HepG2 (cell line): ENCODE results near the gene PLXND1. TPM values are rescaled to one million over a fixed set of nuclear protein-coding genes. Genes with fewer than 3 reads are reported as not detected.

Source experiments
- AGO1 ChIP-seq: fragments of 200-400 bp; formaldehyde crosslinking; IDR thresholded peaks from 2 replicates; pipeline ENCODE4 v1.6.1; 2017; ENCODE audit warnings: mild to moderate bottlenecking, low read depth, low read length, moderate library complexity; ENCODE audit not compliant: poor library complexity, severe bottlenecking
- HBP1 ChIP-seq: IDR thresholded peaks from 2 replicates; pipeline ENCODE4 v1.6.1; 2016; ENCODE audit warnings: low read depth, control low read depth
- HOMEZ ChIP-seq: IDR thresholded peaks from 2 replicates; pipeline ENCODE4 v1.6.1; 2016; ENCODE audit warnings: low read depth
- JUND ChIP-seq: sonication (generic); formaldehyde crosslinking; IDR thresholded peaks from 2 replicates; pipeline ENCODE4 v1.8.0; 2022; ENCODE audit warnings: mild to moderate bottlenecking, missing genetic modification reagents
- KMT2B ChIP-seq: IDR thresholded peaks from 2 replicates; pipeline ENCODE4 v1.6.1; 2016; ENCODE audit warnings: missing genetic modification reagents, missing compliant biosample characterization
- NCOA5 ChIP-seq: sonication (generic); formaldehyde crosslinking; IDR thresholded peaks from 2 replicates; pipeline ENCODE4 v1.4.0; 2020; ENCODE audit warnings: missing genetic modification reagents
- NFIC ChIP-seq: IDR thresholded peaks from 2 replicates; pipeline ENCODE4 v1.6.1; 2012; ENCODE audit warnings: mild to moderate bottlenecking, low read length, inconsistent platforms
- SALL2 ChIP-seq: sonication (generic); formaldehyde crosslinking; IDR thresholded peaks from 2 replicates; pipeline ENCODE4 v1.8.1; 2023; ENCODE audit warnings: mild to moderate bottlenecking, missing genetic modification reagents, inconsistent platforms
- SETDB1 ChIP-seq: sonication (generic); formaldehyde crosslinking; IDR thresholded peaks from 2 replicates; pipeline ENCODE4 v1.5.1; 2020; ENCODE audit warnings: missing genetic modification reagents, mild to moderate bottlenecking, borderline replicate concordance
- SIN3A ChIP-seq: IDR thresholded peaks from 2 replicates; pipeline ENCODE4 v1.6.1; 2011; ENCODE audit warnings: low read depth, mild to moderate bottlenecking, control low read depth, low read length, borderline replicate concordance
- SOX6 ChIP-seq, 2 experiments: fragments of 450-650 bp in 1 of 2; sonication (generic) in 1 of 2; formaldehyde crosslinking in 1 of 2; IDR thresholded peaks; 2 replicates each; pipeline versions ENCODE4 v1.4.0 to v1.6.1; 2017 to 2020; ENCODE audit warnings: antibody characterized with exemption in 1 of 2, mild to moderate bottlenecking in 1 of 2, missing genetic modification reagents in 1 of 2
- SRSF1 ChIP-seq: fragments of 200-400 bp; formaldehyde crosslinking; optimal IDR thresholded peaks from 2 replicates; pipeline ENCODE3; 2017; ENCODE audit warnings: mild to moderate bottlenecking, low read depth, low read length, moderate library complexity
- ZNF251 ChIP-seq: sonication (generic); formaldehyde crosslinking; IDR thresholded peaks from 2 replicates; pipeline ENCODE4 v1.9.0; 2021; ENCODE audit warnings: mild to moderate bottlenecking, missing genetic modification reagents
- ZNF501 ChIP-seq: sonication (generic); formaldehyde crosslinking; IDR thresholded peaks from 2 replicates; pipeline ENCODE4 v1.5.1; 2020; ENCODE audit warnings: mild to moderate bottlenecking, moderate library complexity, missing genetic modification reagents
- ZNF569 ChIP-seq: sonication (generic); formaldehyde crosslinking; IDR thresholded peaks from 2 replicates; pipeline ENCODE4 v1.5.0; 2020; ENCODE audit warnings: mild to moderate bottlenecking, missing genetic modification reagents, moderate library complexity, borderline replicate concordance
- polyA plus RNA-seq, 8 experiments: library from polyadenylated mRNA; depleted of rRNA in 3 of 8; stranded (reverse) in 7 of 8; unstranded in 1 of 8; fragments of >200 nt; fragmentation: Illumina TruSeq in 4 of 8; extraction: Trizol in 4 of 8; gene quantifications; 2 replicates each; pipeline versions ENCODE4 v1.2.1 to v1.2.3, GENCODE V29; 2011 to 2016; ENCODE audit warnings: low read depth in 4 of 8, missing spikeins in 1 of 8, mixed read lengths in 1 of 8; ENCODE audit not compliant: insufficient read depth in 1 of 8
- total RNA-seq, 5 experiments: library from RNA; depleted of rRNA; stranded (reverse); fragments of >200 nt; fragmentation: Illumina TruSeq; extraction: Trizol; gene quantifications; 2 replicates each; pipeline ENCODE4 v1.2.3, GENCODE V29; 2016; ENCODE audit warnings: low read depth in 1 of 5
- TF ChIP-seq, protein P1 (sequence below): sonication (generic); formaldehyde crosslinking; IDR thresholded peaks from 2 replicates; pipeline ENCODE4 v1.5.0; 2020; ENCODE audit warnings: mild to moderate bottlenecking, missing genetic modification reagents
- TF ChIP-seq, protein P2 (sequence below): sonication (generic); formaldehyde crosslinking; IDR thresholded peaks from 2 replicates; pipeline ENCODE4 v1.4.0; 2020; ENCODE audit warnings: missing genetic modification reagents
- TF ChIP-seq, protein P3 (sequence below): sonication (generic); formaldehyde crosslinking; IDR thresholded peaks from 2 replicates; pipeline ENCODE4 v1.4.0; 2020; ENCODE audit warnings: mild to moderate bottlenecking, missing genetic modification reagents, borderline replicate concordance

PLXND1 gene
- total and polyA plus RNA-seq, 2 of the 13 experiments (the other 11 are each of a cell fraction or from before 2014, with no cell fraction given), result 15.9 to 42.0 TPM

DNA sequence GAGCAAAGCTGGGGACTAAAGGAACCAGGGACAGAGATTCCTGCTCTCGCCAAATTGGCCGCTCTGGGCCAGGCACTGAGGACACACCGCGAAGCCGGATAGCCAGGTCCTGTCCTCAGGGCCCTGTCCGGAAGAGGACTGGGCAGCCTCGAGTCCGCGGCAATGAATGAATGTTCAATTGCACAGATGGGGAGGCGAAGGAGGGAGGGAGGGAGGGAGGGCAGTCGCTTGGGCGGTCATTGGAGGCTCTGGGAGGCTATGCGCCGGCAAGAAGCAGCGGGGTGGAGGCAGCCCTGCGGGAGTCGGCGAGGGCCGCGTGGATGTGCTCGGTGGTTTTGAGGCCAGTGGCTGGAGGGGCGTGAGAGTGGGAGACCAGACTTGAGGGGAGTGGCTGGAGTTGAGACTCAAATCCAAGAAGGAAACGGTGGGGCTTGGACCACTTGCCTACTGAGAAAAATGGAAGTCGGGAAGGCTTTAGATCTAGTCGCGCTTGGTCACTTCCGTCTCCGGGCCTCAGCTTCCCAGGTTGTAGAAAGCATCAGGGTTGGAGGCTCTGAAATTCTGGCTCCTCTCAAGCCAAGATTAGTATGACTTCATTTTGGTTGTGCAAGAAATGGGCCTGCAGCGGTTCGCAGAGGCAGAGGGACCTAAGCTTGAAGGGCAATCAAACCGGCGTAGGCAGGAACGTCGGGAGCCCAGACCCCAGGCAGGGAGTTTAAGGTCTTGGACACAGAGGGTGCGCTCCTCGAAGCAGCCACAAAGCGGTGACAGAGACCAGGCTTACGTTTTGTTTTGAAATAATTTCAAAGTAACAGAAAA lies 21.1 kb upstream of the PLXND1 start (continued):
- TF ChIP-seq, protein P1, sequence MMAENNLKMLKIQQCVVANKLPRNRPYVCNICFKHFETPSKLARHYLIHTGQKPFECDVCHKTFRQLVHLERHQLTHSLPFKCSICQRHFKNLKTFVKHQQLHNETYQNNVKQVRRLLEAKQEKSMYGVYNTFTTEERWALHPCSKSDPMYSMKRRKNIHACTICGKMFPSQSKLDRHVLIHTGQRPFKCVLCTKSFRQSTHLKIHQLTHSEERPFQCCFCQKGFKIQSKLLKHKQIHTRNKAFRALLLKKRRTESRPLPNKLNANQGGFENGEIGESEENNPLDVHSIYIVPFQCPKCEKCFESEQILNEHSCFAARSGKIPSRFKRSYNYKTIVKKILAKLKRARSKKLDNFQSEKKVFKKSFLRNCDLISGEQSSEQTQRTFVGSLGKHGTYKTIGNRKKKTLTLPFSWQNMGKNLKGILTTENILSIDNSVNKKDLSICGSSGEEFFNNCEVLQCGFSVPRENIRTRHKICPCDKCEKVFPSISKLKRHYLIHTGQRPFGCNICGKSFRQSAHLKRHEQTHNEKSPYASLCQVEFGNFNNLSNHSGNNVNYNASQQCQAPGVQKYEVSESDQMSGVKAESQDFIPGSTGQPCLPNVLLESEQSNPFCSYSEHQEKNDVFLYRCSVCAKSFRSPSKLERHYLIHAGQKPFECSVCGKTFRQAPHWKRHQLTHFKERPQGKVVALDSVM (CRISPR knock-in tag), result peak; percentile 60
- TF ChIP-seq, protein P2, sequence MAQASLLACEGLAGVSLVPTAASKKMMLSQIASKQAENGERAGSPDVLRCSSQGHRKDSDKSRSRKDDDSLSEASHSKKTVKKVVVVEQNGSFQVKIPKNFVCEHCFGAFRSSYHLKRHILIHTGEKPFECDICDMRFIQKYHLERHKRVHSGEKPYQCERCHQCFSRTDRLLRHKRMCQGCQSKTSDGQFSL, result no peak
- TF ChIP-seq SRSF1 (peak; percentile 22), KMT2B (no peak), JUND (CRISPR knock-in tag) (peak; percentile 15; the same call in 1 of the 2 replicates), AGO1 (no peak), ZNF251 (no peak), HBP1 (CRISPR knock-in tag) (0 out of 2 replicates have a peak, but pooled peaks have one; percentile 1), SALL2 (0 out of 2 replicates have a peak, but pooled peaks have one; percentile 26), HOMEZ (CRISPR knock-in tag) (no peak), ZNF501 (CRISPR knock-in tag) (no peak), ZNF569 (CRISPR knock-in tag) (no peak), NCOA5 (no peak), SOX6 (IDR thresholded peaks at IDR 0.05) (no peak), SOX6 (CRISPR knock-in tag; IDR thresholded peaks at IDR 0.05) (no peak), SIN3A (peak; percentile 21; the same call in 1 of the 2 replicates), SETDB1 (CRISPR knock-in tag) (no peak), NFIC (no peak)
- TF ChIP-seq, protein P3, sequence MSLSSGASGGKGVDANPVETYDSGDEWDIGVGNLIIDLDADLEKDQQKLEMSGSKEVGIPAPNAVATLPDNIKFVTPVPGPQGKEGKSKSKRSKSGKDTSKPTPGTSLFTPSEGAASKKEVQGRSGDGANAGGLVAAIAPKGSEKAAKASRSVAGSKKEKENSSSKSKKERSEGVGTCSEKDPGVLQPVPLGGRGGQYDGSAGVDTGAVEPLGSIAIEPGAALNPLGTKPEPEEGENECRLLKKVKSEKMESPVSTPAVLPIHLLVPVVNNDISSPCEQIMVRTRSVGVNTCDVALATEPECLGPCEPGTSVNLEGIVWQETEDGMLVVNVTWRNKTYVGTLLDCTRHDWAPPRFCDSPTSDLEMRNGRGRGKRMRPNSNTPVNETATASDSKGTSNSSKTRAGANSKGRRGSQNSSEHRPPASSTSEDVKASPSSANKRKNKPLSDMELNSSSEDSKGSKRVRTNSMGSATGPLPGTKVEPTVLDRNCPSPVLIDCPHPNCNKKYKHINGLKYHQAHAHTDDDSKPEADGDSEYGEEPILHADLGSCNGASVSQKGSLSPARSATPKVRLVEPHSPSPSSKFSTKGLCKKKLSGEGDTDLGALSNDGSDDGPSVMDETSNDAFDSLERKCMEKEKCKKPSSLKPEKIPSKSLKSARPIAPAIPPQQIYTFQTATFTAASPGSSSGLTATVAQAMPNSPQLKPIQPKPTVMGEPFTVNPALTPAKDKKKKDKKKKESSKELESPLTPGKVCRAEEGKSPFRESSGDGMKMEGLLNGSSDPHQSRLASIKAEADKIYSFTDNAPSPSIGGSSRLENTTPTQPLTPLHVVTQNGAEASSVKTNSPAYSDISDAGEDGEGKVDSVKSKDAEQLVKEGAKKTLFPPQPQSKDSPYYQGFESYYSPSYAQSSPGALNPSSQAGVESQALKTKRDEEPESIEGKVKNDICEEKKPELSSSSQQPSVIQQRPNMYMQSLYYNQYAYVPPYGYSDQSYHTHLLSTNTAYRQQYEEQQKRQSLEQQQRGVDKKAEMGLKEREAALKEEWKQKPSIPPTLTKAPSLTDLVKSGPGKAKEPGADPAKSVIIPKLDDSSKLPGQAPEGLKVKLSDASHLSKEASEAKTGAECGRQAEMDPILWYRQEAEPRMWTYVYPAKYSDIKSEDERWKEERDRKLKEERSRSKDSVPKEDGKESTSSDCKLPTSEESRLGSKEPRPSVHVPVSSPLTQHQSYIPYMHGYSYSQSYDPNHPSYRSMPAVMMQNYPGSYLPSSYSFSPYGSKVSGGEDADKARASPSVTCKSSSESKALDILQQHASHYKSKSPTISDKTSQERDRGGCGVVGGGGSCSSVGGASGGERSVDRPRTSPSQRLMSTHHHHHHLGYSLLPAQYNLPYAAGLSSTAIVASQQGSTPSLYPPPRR (CRISPR knock-in tag), result no peak
